WTC11 (cell line): ENCODE results near the gene DHX34. TPM values are rescaled to one million over a fixed set of nuclear protein-coding genes. Genes with fewer than 3 reads are reported as not detected.

Experiments used
- ATAC-seq: fragments of 200-7000 bp; cut with Tn5 transposase; 2 replicates; pipeline ENCODE4 v1.10.0; 2021; ENCODE audit warnings: mild to moderate bottlenecking, moderate library complexity
- CTCF ChIA-PET: fragments of 300-600 bp; sonication (Branson Sonifier 250); formaldehyde crosslinking; loops from one replicate; lab custom pipeline; 2021; ENCODE audit warnings: antibody characterized with exemption; lab: Charles Lee
- POLR2A ChIA-PET: fragments of 350-600 bp; sonication (Branson Sonifier 250); formaldehyde crosslinking; loops from one replicate; lab custom pipeline; 2021; ENCODE audit warnings: antibody characterized with exemption; lab: Charles Lee
- DNase-seq: peaks from one replicate; pipeline ENCODE4 v3.0.0; 2021; ENCODE audit warnings: low spot score
- H3K27ac Mint-ChIP-seq: 2 replicates; pipeline ENCODE4 v1.8.0; 2021; ENCODE audit warnings: mixed read lengths
- H3K27me3 Mint-ChIP-seq: 2 replicates; pipeline ENCODE4 v1.8.0; 2021; ENCODE audit warnings: low read depth, mild to moderate bottlenecking, moderate library complexity, mixed read lengths
- H3K36me3 Mint-ChIP-seq: 2 replicates; pipeline ENCODE4 v1.8.0; 2021; ENCODE audit warnings: mixed read lengths
- H3K4me1 Mint-ChIP-seq: 2 replicates; pipeline ENCODE4 v1.8.0; 2022; ENCODE audit warnings: mixed read lengths
- H3K4me3 Mint-ChIP-seq: 2 replicates; pipeline ENCODE4 v1.8.0; 2021; ENCODE audit warnings: mild to moderate bottlenecking, moderate library complexity, mixed read lengths
- H3K9me3 Mint-ChIP-seq: 2 replicates; pipeline ENCODE4 v1.8.0; 2021; ENCODE audit warnings: mixed read lengths
- ATF1 ChIP-seq: sonication (generic); formaldehyde crosslinking; IDR thresholded peaks from 2 replicates; pipeline ENCODE4 v1.8.1; 2023; ENCODE audit warnings: mild to moderate bottlenecking, moderate library complexity, missing genetic modification reagents
- CBFB ChIP-seq: sonication (generic); formaldehyde crosslinking; IDR thresholded peaks from 2 replicates; pipeline ENCODE4 v1.8.1; 2022; ENCODE audit warnings: mild to moderate bottlenecking, low read depth, missing genetic modification reagents
- ETV6 ChIP-seq: sonication (generic); formaldehyde crosslinking; IDR thresholded peaks from 2 replicates; pipeline ENCODE4 v1.8.1; 2022; ENCODE audit warnings: mild to moderate bottlenecking, missing genetic modification reagents
- FOXJ3 ChIP-seq: sonication (generic); formaldehyde crosslinking; IDR thresholded peaks from 2 replicates; pipeline ENCODE4 v1.9.0; 2021; ENCODE audit warnings: missing genetic modification reagents, mild to moderate bottlenecking, borderline replicate concordance
- HMGA2 ChIP-seq: fragments of 250-450 bp; sonication (Bioruptor Pico); IDR thresholded peaks from 2 replicates; pipeline ENCODE4 v1.4.0; 2021; ENCODE audit warnings: mild to moderate bottlenecking, moderate library complexity
- IRF2 ChIP-seq: sonication (generic); formaldehyde crosslinking; IDR thresholded peaks from 2 replicates; pipeline ENCODE4 v1.8.0; 2022; ENCODE audit warnings: low read depth, missing genetic modification reagents, borderline replicate concordance
- JAZF1 ChIP-seq: fragments of 250-450 bp; sonication (Bioruptor Pico); IDR thresholded peaks from 2 replicates; pipeline ENCODE4 v1.9.0; 2021; ENCODE audit warnings: moderate library complexity, mild to moderate bottlenecking, inconsistent platforms
- NFATC4 ChIP-seq: fragments of 250-450 bp; sonication (Bioruptor Pico); IDR thresholded peaks from 2 replicates; pipeline ENCODE4 v1.9.0; 2021; ENCODE audit warnings: mild to moderate bottlenecking
- NR2C2 ChIP-seq: sonication (generic); formaldehyde crosslinking; IDR thresholded peaks from 2 replicates; pipeline ENCODE4 v1.8.0; 2022; ENCODE audit warnings: mild to moderate bottlenecking, missing genetic modification reagents
- OVOL2 ChIP-seq: fragments of 250-450 bp; sonication (Bioruptor Pico); IDR thresholded peaks from 2 replicates; pipeline ENCODE4 v1.9.0; 2021; ENCODE audit warnings: mild to moderate bottlenecking, borderline replicate concordance
- PRRX2 ChIP-seq: fragments of 250-450 bp; sonication (Bioruptor Pico); IDR thresholded peaks from 2 replicates; pipeline ENCODE4 v1.8.0; 2021; ENCODE audit warnings: mild to moderate bottlenecking
- RORB ChIP-seq: fragments of 250-450 bp; sonication (Bioruptor Pico); IDR thresholded peaks from 2 replicates; pipeline ENCODE4 v1.9.0; 2021; ENCODE audit warnings: mild to moderate bottlenecking
- SP1 ChIP-seq: sonication (generic); formaldehyde crosslinking; conservative IDR thresholded peaks from 2 replicates; pipeline ENCODE4 v1.8.1; 2022; ENCODE audit warnings: missing genetic modification reagents
- TEAD1 ChIP-seq: sonication (generic); formaldehyde crosslinking; IDR thresholded peaks from 2 replicates; pipeline ENCODE4 v1.8.0; 2022; ENCODE audit warnings: mild to moderate bottlenecking, missing genetic modification reagents
- TP53 ChIP-seq: sonication (generic); formaldehyde crosslinking; IDR thresholded peaks from 2 replicates; pipeline ENCODE4 v1.8.1; 2023; ENCODE audit warnings: mild to moderate bottlenecking, missing genetic modification reagents
- ZBTB21 ChIP-seq: sonication (generic); formaldehyde crosslinking; IDR thresholded peaks from 2 replicates; pipeline ENCODE4 v1.8.1; 2023; ENCODE audit warnings: mild to moderate bottlenecking, missing genetic modification reagents, borderline replicate concordance
- total RNA-seq: library from RNA; stranded (reverse); gene quantifications from 3 replicates; pipeline ENCODE4 v1.2.3, GENCODE V29; 2021
- TF ChIP-seq, protein P1 (sequence below): fragments of 250-450 bp; sonication (Bioruptor Pico); IDR thresholded peaks from 2 replicates; pipeline ENCODE4 v1.9.0; 2021; ENCODE audit warnings: moderate library complexity, mild to moderate bottlenecking, inconsistent platforms, borderline replicate concordance
- TF ChIP-seq, protein P2 (sequence below): sonication (generic); formaldehyde crosslinking; conservative IDR thresholded peaks from 2 replicates; pipeline ENCODE4 v1.8.1; 2022; ENCODE audit warnings: mild to moderate bottlenecking, missing genetic modification reagents
- TF ChIP-seq, protein P3 (sequence below): sonication (generic); formaldehyde crosslinking; IDR thresholded peaks from 2 replicates; pipeline ENCODE4 v1.8.0; 2023; ENCODE audit warnings: missing genetic modification reagents
- TF ChIP-seq, protein P4 (sequence below): sonication (generic); formaldehyde crosslinking; IDR thresholded peaks from 2 replicates; pipeline ENCODE4 v1.8.0; 2022; ENCODE audit warnings: mild to moderate bottlenecking, missing genetic modification reagents

DHX34 gene
- total RNA-seq, 1 experiment from 2014 or later, result 35.6 TPM

DNA sequence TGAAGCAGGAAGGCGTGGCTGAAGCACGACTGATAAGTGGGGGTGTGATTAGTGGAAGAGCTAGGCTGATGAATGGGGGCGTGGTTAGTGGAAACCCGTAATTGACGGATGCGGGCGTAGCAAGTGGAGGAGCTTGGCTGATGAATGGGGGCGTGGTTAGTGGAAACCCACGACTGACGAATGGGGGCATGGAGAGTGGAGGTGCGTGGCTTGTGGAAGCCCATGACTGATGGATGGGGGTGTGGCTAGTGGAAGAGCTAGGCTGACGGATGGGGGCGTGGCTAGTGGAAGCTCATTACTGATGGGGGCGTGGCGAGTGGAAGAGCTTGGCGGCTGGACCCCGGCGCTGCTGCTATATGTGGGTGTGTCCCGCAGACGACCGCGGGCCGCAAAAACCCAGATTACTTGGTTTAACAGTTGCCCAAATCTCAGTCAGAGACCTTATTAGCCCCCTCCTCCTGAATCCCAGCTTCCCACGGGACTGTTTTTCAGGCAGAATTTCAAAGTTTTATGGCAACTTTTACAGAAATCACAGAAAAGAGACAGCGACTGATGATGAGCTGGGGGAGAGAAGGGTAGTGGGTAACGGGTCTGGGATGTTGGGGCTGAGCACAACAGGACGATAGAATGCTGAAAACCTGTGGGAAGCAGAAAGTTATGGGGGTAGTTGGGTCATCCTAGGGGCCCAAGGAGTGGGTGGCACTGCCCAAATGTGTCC, 79.2 kb downstream of the DHX34 start:
- DNase-seq, result peak; percentile 97
- no peak for TF ChIP-seq PRRX2
- no peak for TF ChIP-seq IRF2 (CRISPR knock-in tag)
- TF ChIP-seq ETV6 (CRISPR knock-in tag), result peak; percentile 22; the same call in 1 of the 2 replicates
- TF ChIP-seq TEAD1 (CRISPR knock-in tag), result no peak
- TF ChIP-seq, protein P1, sequence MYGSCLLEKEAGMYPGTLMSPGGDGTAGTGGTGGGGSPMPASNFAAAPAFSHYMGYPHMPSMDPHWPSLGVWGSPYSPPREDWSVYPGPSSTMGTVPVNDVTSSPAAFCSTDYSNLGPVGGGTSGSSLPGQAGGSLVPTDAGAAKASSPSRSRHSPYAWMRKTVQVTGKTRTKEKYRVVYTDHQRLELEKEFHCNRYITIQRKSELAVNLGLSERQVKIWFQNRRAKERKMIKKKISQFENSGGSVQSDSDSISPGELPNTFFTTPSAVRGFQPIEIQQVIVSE (CRISPR knock-in tag), result no peak
- TF ChIP-seq RORB (CRISPR knock-in tag), result no peak
- no peak for TF ChIP-seq ATF1 (CRISPR knock-in tag)
- TF ChIP-seq NR2C2, result no peak
- no peak for TF ChIP-seq OVOL2 (CRISPR knock-in tag)
- TF ChIP-seq SP1 (CRISPR knock-in tag), result peak; percentile 85
- TF ChIP-seq HMGA2 (CRISPR knock-in tag), result no peak
- Mint-ChIP-seq H3K4me3 (no peak overlapping the region), H3K27ac (no peak overlapping the region), H3K27me3 (peaks cover 80% of the 10 kb centered on the region), H3K36me3 (no peaks in the 10 kb centered on the region; the same call in 1 of the 2 replicates), H3K9me3 (no peaks in the 10 kb centered on the region), H3K4me1 (peaks cover 13% of the 10 kb centered on the region)
- ATAC-seq, result peak; percentile 75
- ChIA-PET CTCF (interaction anchor here (0.7 to 3.7 kb wide), 43 partner anchors 8 to 415 kb away, joined by 3 to 62 read pairs (median 7); partner anchors contain the start of genes CCDC9, DHX34, EHD2 and INAFM1), POLR2A (interaction anchor here (0.5 to 1.9 kb wide), 6 partner anchors 11 to 165 kb away, joined by 3 to 12 read pairs (median 4); partner anchors contain the start of gene INAFM1)

DNA sequence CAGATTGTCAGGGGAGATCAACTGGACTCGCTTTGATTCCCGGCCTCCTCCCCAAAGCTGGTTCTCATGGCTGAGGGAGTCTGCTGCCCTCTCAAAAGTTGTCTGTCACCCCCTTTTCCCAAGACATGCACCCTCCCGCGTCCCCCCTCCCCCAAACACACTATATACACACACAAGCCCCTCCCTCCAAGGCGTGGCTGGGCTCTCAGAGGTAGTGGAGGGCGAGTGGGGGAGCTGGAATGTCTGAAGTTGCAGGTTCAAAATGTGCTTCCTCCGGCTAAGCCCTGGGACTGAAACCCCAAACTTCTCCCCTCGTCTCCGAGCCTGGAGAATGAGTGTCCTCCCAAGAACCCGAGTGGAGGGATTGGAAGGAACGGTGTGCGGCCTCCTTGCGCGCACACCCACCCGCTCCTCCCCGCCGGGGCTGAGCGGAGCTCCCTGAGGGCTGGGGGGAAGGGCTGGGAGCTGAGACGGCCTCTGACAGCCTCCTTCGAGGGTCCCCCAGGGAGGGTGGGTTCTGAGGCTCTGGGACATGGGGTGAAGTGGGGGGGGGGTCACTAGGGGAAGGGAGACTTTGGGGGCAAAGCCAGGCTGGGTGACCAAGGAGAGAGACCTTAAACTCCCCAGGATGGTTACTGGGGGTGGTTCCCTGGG, 80.2 kb downstream of the DHX34 start:
- Mint-ChIP-seq H3K9me3 (no peaks in the 10 kb centered on the region), H3K27me3 (peaks cover 74% of the 10 kb centered on the region), H3K36me3 (no peaks in the 10 kb centered on the region; the same call in 1 of the 2 replicates)
- peak; percentile 50 for DNase-seq
- CTCF ChIA-PET, result interaction anchor here (0.5 to 3.7 kb wide), 48 partner anchors 7 to 1382 kb away, joined by 3 to 62 read pairs (median 4); partner anchors contain the start of genes DHX34, EHD2, INAFM1 and KPTN
- ATAC-seq, result no peak
- no peak for TF ChIP-seq ZBTB21 (CRISPR knock-in tag)
- TF ChIP-seq CBFB, result no peak
- TF ChIP-seq, protein P2, sequence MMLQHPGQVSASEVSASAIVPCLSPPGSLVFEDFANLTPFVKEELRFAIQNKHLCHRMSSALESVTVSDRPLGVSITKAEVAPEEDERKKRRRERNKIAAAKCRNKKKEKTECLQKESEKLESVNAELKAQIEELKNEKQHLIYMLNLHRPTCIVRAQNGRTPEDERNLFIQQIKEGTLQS (CRISPR knock-in tag), result no peak
- TF ChIP-seq, protein P3, sequence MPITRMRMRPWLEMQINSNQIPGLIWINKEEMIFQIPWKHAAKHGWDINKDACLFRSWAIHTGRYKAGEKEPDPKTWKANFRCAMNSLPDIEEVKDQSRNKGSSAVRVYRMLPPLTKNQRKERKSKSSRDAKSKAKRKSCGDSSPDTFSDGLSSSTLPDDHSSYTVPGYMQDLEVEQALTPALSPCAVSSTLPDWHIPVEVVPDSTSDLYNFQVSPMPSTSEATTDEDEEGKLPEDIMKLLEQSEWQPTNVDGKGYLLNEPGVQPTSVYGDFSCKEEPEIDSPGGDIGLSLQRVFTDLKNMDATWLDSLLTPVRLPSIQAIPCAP (CRISPR knock-in tag), result no peak
- no peak for TF ChIP-seq FOXJ3 (CRISPR knock-in tag)
- no peak for TF ChIP-seq TEAD1 (CRISPR knock-in tag)
- TF ChIP-seq JAZF1 (CRISPR knock-in tag), result no peak
- no peak for TF ChIP-seq TP53 (CRISPR knock-in tag)
- no peak for TF ChIP-seq NFATC4 (CRISPR knock-in tag)
- TF ChIP-seq, protein P4, sequence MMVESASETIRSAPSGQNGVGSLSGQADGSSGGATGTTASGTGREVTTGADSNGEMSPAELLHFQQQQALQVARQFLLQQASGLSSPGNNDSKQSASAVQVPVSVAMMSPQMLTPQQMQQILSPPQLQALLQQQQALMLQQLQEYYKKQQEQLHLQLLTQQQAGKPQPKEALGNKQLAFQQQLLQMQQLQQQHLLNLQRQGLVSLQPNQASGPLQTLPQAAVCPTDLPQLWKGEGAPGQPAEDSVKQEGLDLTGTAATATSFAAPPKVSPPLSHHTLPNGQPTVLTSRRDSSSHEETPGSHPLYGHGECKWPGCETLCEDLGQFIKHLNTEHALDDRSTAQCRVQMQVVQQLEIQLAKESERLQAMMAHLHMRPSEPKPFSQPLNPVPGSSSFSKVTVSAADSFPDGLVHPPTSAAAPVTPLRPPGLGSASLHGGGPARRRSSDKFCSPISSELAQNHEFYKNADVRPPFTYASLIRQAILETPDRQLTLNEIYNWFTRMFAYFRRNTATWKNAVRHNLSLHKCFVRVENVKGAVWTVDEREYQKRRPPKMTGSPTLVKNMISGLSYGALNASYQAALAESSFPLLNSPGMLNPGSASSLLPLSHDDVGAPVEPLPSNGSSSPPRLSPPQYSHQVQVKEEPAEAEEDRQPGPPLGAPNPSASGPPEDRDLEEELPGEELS, result no peak
- TF ChIP-seq, all 79 proteins: peak for 0
- POLR2A ChIA-PET, result interaction anchor here (0.5 to 1.9 kb wide), 7 partner anchors 12 to 272 kb away, joined by 3 to 12 read pairs (median 5); partner anchors contain the start of gene INAFM1
- Mint-ChIP-seq H3K27ac (no peak overlapping the region), H3K4me1 (peaks cover 11% of the 10 kb centered on the region; the same call in 1 of the 2 replicates), H3K4me3 (peak overlapping the region; percentile 62)
